Neural cell (in vitro differentiated cells): ENCODE measurements around the gene MPL. TPM values are rescaled to one million over a fixed set of nuclear protein-coding genes. Genes with fewer than 3 reads are reported as not detected.

Experiments
- H2AFZ ChIP-seq: fragments of 200-600, 300-800 bp; sonication (generic), shearing (Covaris generic); 2 replicates; pipeline ENCODE4 v1.6.0; 2014; ENCODE audit warnings: low read depth, mild to moderate bottlenecking, antibody characterized with exemption, low read length, moderate library complexity
- H3F3A ChIP-seq: fragments of 200-600 bp; shearing (Covaris generic); 2 replicates; pipeline ENCODE4 v1.6.1; 2016; ENCODE audit warnings: mild to moderate bottlenecking, moderate library complexity, mixed read lengths, antibody characterized with exemption, low read length; ENCODE audit not compliant: insufficient read depth, poor library complexity, severe bottlenecking
- H3K27ac ChIP-seq: fragments of 200-600, 300-800 bp; sonication (generic), shearing (Covaris generic); 2 replicates; pipeline ENCODE4 v1.5.1; 2014; ENCODE audit warnings: mild to moderate bottlenecking, low read length, moderate library complexity
- H3K27me3 ChIP-seq: fragments of 300-800, 200-600 bp; sonication (generic), shearing (Covaris generic); 2 replicates; pipeline ENCODE4 v1.6.0; 2014; ENCODE audit warnings: mild to moderate bottlenecking, low read depth, low read length, moderate library complexity; ENCODE audit not compliant: insufficient read depth
- H3K36me3 ChIP-seq: fragments of 300-800, 200-600 bp; sonication (generic), shearing (Covaris generic); 2 replicates; pipeline ENCODE4 v1.5.1; 2014; ENCODE audit warnings: mild to moderate bottlenecking, antibody characterized with exemption, low read length, moderate library complexity; ENCODE audit not compliant: insufficient read depth
- H3K4me2 ChIP-seq: fragments of 300-800, 200-600 bp; sonication (generic), shearing (Covaris generic); 2 replicates; pipeline ENCODE4 v1.6.0; 2014; ENCODE audit warnings: mild to moderate bottlenecking, low read length
- H3K4me3 ChIP-seq: fragments of 300-800, 200-600 bp; sonication (generic), shearing (Covaris generic); 2 replicates; pipeline ENCODE4 v1.5.1; 2014; ENCODE audit warnings: mild to moderate bottlenecking, low read length, moderate library complexity
- H3K79me2 ChIP-seq: fragments of 200-600 bp; shearing (Covaris generic); replicated peaks from 2 replicates; pipeline ENCODE4 v1.6.0; 2014; ENCODE audit warnings: mild to moderate bottlenecking, low read length, moderate library complexity; ENCODE audit not compliant: insufficient read depth
- H3K9ac ChIP-seq: fragments of 300-800, 200-600 bp; sonication (generic), shearing (Covaris generic); 2 replicates; pipeline ENCODE4 v1.6.1; 2016; ENCODE audit warnings: mild to moderate bottlenecking, low read length, mixed read lengths
- H3K9me2 ChIP-seq: fragments of 200-600 bp; shearing (Covaris generic); 2 replicates; pipeline ENCODE4 v1.6.1; 2016; ENCODE audit warnings: mild to moderate bottlenecking, low read length, mixed read lengths; ENCODE audit not compliant: insufficient read depth
- H3K9me3 ChIP-seq: fragments of 200-600, 300-800 bp; sonication (generic), shearing (Covaris generic); 2 replicates; pipeline ENCODE4 v1.6.1; 2016; ENCODE audit warnings: mild to moderate bottlenecking, mixed run types, low read length, moderate library complexity, mixed read lengths
- H4K20me1 ChIP-seq: fragments of 200-600 bp; shearing (Covaris generic); 2 replicates; pipeline ENCODE4 v1.6.1; 2016; ENCODE audit warnings: mild to moderate bottlenecking, mixed run types; ENCODE audit not compliant: insufficient read depth
- CTCF ChIP-seq: fragments of 450-650 bp; IDR thresholded peaks from 2 replicates; pipeline ENCODE4 v1.5.1; 2014; ENCODE audit warnings: antibody characterized with exemption, mild to moderate bottlenecking, moderate library complexity; ENCODE audit not compliant: poor library complexity, severe bottlenecking
- EP300 ChIP-seq: fragments of 450-650 bp; conservative IDR thresholded peaks from 2 replicates; pipeline ENCODE4 v1.6.1; 2014; ENCODE audit warnings: antibody characterized with exemption, mild to moderate bottlenecking, moderate library complexity; ENCODE audit not compliant: poor library complexity, severe bottlenecking
- EZH2 ChIP-seq: fragments of 200-600, 300-800 bp; shearing (Covaris generic), sonication (generic); IDR thresholded peaks from 2 replicates; pipeline ENCODE4 v1.6.1; 2014; ENCODE audit warnings: antibody characterized with exemption, low read length, borderline replicate concordance, mild to moderate bottlenecking; ENCODE audit not compliant: insufficient read depth, poor library complexity, severe bottlenecking
- MXI1 ChIP-seq: fragments of 450-650 bp; conservative IDR thresholded peaks from 2 replicates; pipeline ENCODE4 v1.6.1; 2014; ENCODE audit warnings: antibody characterized with exemption, mild to moderate bottlenecking; ENCODE audit not compliant: poor library complexity, severe bottlenecking
- POLR2AphosphoS5 ChIP-seq: IDR thresholded peaks from 2 replicates; pipeline ENCODE4 v1.6.1; 2012
- RAD21 ChIP-seq: fragments of 450-650 bp; conservative IDR thresholded peaks from 2 replicates; pipeline ENCODE4 v1.6.1; 2014; ENCODE audit warnings: antibody characterized with exemption, mild to moderate bottlenecking, moderate library complexity
- REST ChIP-seq: IDR thresholded peaks from 2 replicates; pipeline ENCODE4 v1.6.1; 2012; ENCODE audit warnings: borderline replicate concordance
- SMC3 ChIP-seq: fragments of 450-650 bp; conservative IDR thresholded peaks from 2 replicates; pipeline ENCODE4 v1.6.1; 2014; ENCODE audit warnings: antibody characterized with exemption, mild to moderate bottlenecking, moderate library complexity; ENCODE audit not compliant: poor library complexity
- TAF1 ChIP-seq: IDR thresholded peaks from 2 replicates; pipeline ENCODE4 v1.6.1; 2012; ENCODE audit warnings: low read depth
- polyA plus RNA-seq: library from polyadenylated mRNA; depleted of rRNA; stranded (reverse); fragments of >200 nt; gene quantifications from 2 replicates; pipeline ENCODE4 v1.2.3, GENCODE V29; 2014

The MPL gene
- polyA plus RNA-seq, 1 donor from 2014 or later, result not detected

- Histone ChIP-seq H3K9me3 (no peaks in the 10 kb centered on the region), H3K9me2 (no peaks in the 10 kb centered on the region), H3K27me3 (no peaks in the 10 kb centered on the region), H3F3A (no peaks in the 10 kb centered on the region), H3K4me3 (no peak overlapping the region), H3K79me2 (no peaks in the 10 kb centered on the region), H3K9ac (no peak overlapping the region), H2AFZ (no peak overlapping the region), H3K27ac (no peak overlapping the region), H4K20me1 (no peaks in the 10 kb centered on the region), H3K4me2 (no peak overlapping the region), H3K36me3 (no peaks in the 10 kb centered on the region)
- TF ChIP-seq EP300 (no peak), CTCF (no peak), MXI1 (no peak), POLR2AphosphoS5 (no peak), TAF1 (no peak), SMC3 (no peak), RAD21 (no peak), REST (no peak), EZH2 (no peak)
These were observed 32.8 kb upstream of the MPL start for GRCh38 chr1:43304771-43305300.

- Histone ChIP-seq H4K20me1 (no peaks in the 10 kb centered on the region), H3K9me2 (no peaks in the 10 kb centered on the region), H3K27me3 (no peaks in the 10 kb centered on the region), H3F3A (no peaks in the 10 kb centered on the region), H3K27ac (no peak overlapping the region), H3K79me2 (no peaks in the 10 kb centered on the region), H3K4me2 (no peak overlapping the region), H3K4me3 (no peak overlapping the region), H2AFZ (no peak overlapping the region), H3K9me3 (no peaks in the 10 kb centered on the region), H3K36me3 (no peaks in the 10 kb centered on the region), H3K9ac (no peak overlapping the region)
- TF ChIP-seq EZH2, result no peak
- no peak for TF ChIP-seq MXI1
- TF ChIP-seq SMC3, result no peak
- TF ChIP-seq RAD21, result no peak
- no peak for TF ChIP-seq TAF1
- TF ChIP-seq POLR2AphosphoS5, result no peak
- TF ChIP-seq CTCF, result no peak
- no peak for TF ChIP-seq EP300
- TF ChIP-seq REST, result no peak
These were observed 32.2 kb upstream of the MPL start for GRCh38 chr1:43305461-43305860.
